CD4-positive, alpha-beta T cell (primary cell): ENCODE data around the gene ABCF2. TPM values are rescaled to one million over a fixed set of nuclear protein-coding genes. Genes with fewer than 3 reads are reported as not detected.

ENCODE experiments used
- ATAC-seq: fragments of 200-7000 bp; cut with Tn5 transposase; one replicate; pipeline ENCODE4 v1.10.0; 2022; ENCODE audit warnings: mild to moderate bottlenecking; ENCODE audit not compliant: poor library complexity
- CTCF ChIA-PET: fragments of 350-600 bp; sonication (Branson Sonifier 250); formaldehyde crosslinking; loops from one replicate; lab custom pipeline; 2021; ENCODE audit warnings: antibody characterized with exemption, inconsistent platforms; lab: Charles Lee
- POLR2A ChIA-PET: fragments of 350-600 bp; sonication (Branson Sonifier 250); formaldehyde crosslinking; loops from one replicate; lab custom pipeline; 2021; ENCODE audit warnings: antibody characterized with exemption, inconsistent platforms; lab: Charles Lee
- DNase-seq, 14 experiments: peaks; one replicate each; pipeline ENCODE4 v3.0.0-alpha.2; 2013 to 2020; ENCODE audit warnings: mixed read lengths in 2 of 14
- H3K27ac ChIP-seq, 2 donors: one replicate each; pipeline versions ENCODE4 v1.5.1 to v1.7.0; 2013; ENCODE audit warnings: low read length in 2 of 2, low read depth in 1 of 2, mild to moderate bottlenecking in 1 of 2
- H3K27me3 ChIP-seq, 2 experiments: 1 replicate in 1 of 2; 2 replicates in 1 of 2; pipeline versions ENCODE4 v1.6.1 to v1.7.0; 2013; ENCODE audit warnings: low read length in 2 of 2, control low read depth in 1 of 2, mild to moderate bottlenecking in 1 of 2, moderate library complexity in 1 of 2; ENCODE audit not compliant: insufficient read depth in 2 of 2, control insufficient read depth in 1 of 2
- H3K36me3 ChIP-seq: one replicate; pipeline ENCODE4 v1.6.1; 2013; ENCODE audit warnings: low read length, control low read depth; ENCODE audit not compliant: insufficient read depth
- H3K4me1 ChIP-seq: one replicate; pipeline ENCODE4 v1.6.1; 2013; ENCODE audit warnings: low read length, control low read depth; ENCODE audit not compliant: insufficient read depth
- H3K4me3 ChIP-seq: one replicate; pipeline ENCODE4 v1.5.1; 2013; ENCODE audit warnings: mild to moderate bottlenecking, low read length, moderate library complexity
- H3K9me3 ChIP-seq, 2 experiments: 1 replicate in 1 of 2; 2 replicates in 1 of 2; pipeline versions ENCODE4 v1.6.1 to v1.7.0; 2013; ENCODE audit warnings: low read length in 2 of 2, mild to moderate bottlenecking in 2 of 2, control low read depth in 1 of 2, moderate library complexity in 1 of 2; ENCODE audit not compliant: control insufficient read depth in 1 of 2, insufficient read depth in 1 of 2
- H3K27ac Mint-ChIP-seq: one replicate; pipeline ENCODE4 v1.8.0; 2020; ENCODE audit warnings: mixed read lengths
- H3K27me3 Mint-ChIP-seq: one replicate; pipeline ENCODE4 v1.8.0; 2021; ENCODE audit warnings: mixed read lengths
- H3K36me3 Mint-ChIP-seq: one replicate; pipeline ENCODE4 v1.8.0; 2021; ENCODE audit warnings: low read depth, mixed read lengths
- H3K4me1 Mint-ChIP-seq: one replicate; pipeline ENCODE4 v1.8.0; 2021; ENCODE audit warnings: low read depth, mixed read lengths
- H3K4me3 Mint-ChIP-seq: one replicate; pipeline ENCODE4 v1.8.0; 2020; ENCODE audit warnings: mild to moderate bottlenecking, mixed read lengths
- H3K9me3 Mint-ChIP-seq: one replicate; pipeline ENCODE4 v1.8.0; 2020; ENCODE audit warnings: mixed read lengths
- intact Hi-C, 2 experiments: fragments of 100-400 bp; cut with DNase I in 1 of 2; cut with micrococcal nuclease in 1 of 2; formaldehyde crosslinking; loops; one replicate each; pipeline versions ENCODE4 v1.15.1 to v1.9.0; 2023 to 2025; cut with DNase I, micrococcal nuclease
- total RNA-seq, 174 experiments: library from RNA in 2 of 174; stranded (reverse) in 2 of 174; gene quantifications; one replicate each; pipeline ENCODE4 v1.2.3 and lab custom pipeline; 2021 to 2026
- TF ChIP-seq, protein P1 (sequence below): fragments of 200-600 bp; IDR thresholded peaks from one replicate; pipeline ENCODE4 v1.8.0; 2022; ENCODE audit warnings: antibody characterized with exemption, mild to moderate bottlenecking

The ABCF2 gene
- total RNA-seq, 2 experiments from 2014 or later = 12.3 to 13.2 TPM

DNA sequence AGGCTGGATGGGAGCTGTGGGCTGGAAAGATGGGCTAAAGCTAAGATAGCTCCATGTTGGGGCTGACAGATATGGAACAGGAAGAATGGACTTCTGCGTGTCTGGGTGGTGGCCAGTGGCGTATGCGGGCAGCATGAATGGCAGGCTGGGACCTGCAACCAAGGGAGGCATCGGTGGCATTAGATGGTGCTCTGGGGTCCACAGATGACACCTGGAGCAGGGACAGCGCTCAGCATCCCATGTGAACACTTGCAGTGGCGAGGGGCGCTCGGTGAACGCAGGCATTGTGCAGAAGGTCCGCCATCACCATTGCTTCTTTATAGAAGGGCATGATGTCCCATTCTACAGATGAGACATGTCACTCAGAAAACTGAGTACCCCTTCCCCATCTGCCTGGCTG is 42.5 kb upstream of the ABCF2 start:
- DNase-seq (no peak), ATAC-seq (no peak)
- Mint-ChIP-seq H3K27me3 (no peaks in the 10 kb centered on the region), H3K4me3 (no peak overlapping the region), H3K9me3 (no peaks in the 10 kb centered on the region), H3K27ac (no peak overlapping the region), H3K4me1 (peaks cover 24% of the 10 kb centered on the region), H3K36me3 (no peaks in the 10 kb centered on the region)
- POLR2A ChIA-PET = no interaction called here
- TF ChIP-seq, protein P1, sequence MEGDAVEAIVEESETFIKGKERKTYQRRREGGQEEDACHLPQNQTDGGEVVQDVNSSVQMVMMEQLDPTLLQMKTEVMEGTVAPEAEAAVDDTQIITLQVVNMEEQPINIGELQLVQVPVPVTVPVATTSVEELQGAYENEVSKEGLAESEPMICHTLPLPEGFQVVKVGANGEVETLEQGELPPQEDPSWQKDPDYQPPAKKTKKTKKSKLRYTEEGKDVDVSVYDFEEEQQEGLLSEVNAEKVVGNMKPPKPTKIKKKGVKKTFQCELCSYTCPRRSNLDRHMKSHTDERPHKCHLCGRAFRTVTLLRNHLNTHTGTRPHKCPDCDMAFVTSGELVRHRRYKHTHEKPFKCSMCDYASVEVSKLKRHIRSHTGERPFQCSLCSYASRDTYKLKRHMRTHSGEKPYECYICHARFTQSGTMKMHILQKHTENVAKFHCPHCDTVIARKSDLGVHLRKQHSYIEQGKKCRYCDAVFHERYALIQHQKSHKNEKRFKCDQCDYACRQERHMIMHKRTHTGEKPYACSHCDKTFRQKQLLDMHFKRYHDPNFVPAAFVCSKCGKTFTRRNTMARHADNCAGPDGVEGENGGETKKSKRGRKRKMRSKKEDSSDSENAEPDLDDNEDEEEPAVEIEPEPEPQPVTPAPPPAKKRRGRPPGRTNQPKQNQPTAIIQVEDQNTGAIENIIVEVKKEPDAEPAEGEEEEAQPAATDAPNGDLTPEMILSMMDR = no peak
- Histone ChIP-seq H3K4me1 (peaks cover 16% of the 10 kb centered on the region), H3K36me3 (no peaks in the 10 kb centered on the region), H3K4me3 (no peak overlapping the region), H3K27me3 (no peaks in the 10 kb centered on the region), H3K27ac (no peak overlapping the region), H3K9me3 (no peaks in the 10 kb centered on the region)
- CTCF ChIA-PET = no interaction called here
- intact Hi-C loops = no loop called here

DNA sequence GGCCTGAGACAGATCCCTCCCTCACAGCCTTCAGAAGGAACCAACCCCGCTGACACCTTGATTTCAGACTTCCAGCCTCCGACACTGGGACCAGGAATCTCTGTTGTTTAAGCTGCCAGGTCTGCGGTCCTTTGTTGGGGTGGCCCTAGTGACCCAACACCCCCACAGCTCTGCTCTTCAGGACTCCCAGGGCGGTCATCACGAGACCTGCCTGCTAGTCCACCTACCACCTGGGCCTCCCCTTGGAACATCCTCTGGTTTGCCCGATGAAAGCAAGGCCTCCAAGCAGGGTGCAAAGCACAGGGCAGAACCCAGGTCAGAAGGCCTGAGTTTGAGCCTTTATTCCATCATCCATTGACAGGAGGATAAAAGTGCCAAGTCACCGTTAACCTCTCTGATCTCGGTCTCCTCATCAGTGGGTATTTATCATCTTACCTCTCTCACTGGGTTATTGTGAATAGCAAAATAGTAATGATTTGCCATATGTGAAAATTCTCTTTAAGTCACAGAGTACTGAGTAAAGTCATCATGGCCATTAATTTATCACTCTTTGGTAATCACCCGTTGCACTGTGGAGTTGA is 38.4 kb upstream of the ABCF2 start:
- Histone ChIP-seq H3K36me3 (no peaks in the 10 kb centered on the region), H3K9me3 (no peaks in the 10 kb centered on the region), H3K4me3 (no peak overlapping the region), H3K27me3 (no peaks in the 10 kb centered on the region), H3K27ac (no peak overlapping the region), H3K4me1 (no peaks in the 10 kb centered on the region)
- CTCF ChIA-PET = no interaction called here
- DNase-seq = no peak
- ATAC-seq = no peak
- POLR2A ChIA-PET = no interaction called here
- H3K4me3 Mint-ChIP-seq = no peak overlapping the region
- no peak overlapping the region for H3K27ac Mint-ChIP-seq
- peaks cover 16% of the 10 kb centered on the region for H3K27me3 Mint-ChIP-seq
- TF ChIP-seq, protein P1 = no peak
- no peaks in the 10 kb centered on the region for H3K4me1 Mint-ChIP-seq
- intact Hi-C loops = no loop called here
- H3K36me3 Mint-ChIP-seq = no peaks in the 10 kb centered on the region
- H3K9me3 Mint-ChIP-seq = no peaks in the 10 kb centered on the region

DNA sequence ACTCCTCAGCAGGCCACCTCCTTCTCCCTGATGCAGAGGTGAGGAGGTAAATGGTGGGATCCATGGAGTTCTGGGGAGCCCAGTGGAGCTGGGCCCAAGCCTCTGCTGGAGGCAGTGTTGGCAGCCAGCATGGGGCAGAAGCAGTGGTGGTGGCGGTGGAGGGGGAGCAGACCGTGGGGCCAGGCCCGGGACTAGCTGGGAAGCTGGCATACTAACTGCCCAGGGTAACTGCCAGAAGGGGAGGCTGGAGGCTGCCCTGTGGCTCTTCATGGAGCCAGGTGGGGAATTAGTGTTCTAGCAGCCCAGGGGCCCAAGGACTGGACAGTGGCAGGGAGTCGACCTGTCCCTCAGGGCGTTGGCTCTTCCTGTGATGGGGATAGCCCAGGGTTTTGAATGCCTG is 37.6 kb upstream of the ABCF2 start:
- CTCF ChIA-PET = no interaction called here
- Histone ChIP-seq H3K4me1 (no peaks in the 10 kb centered on the region), H3K27ac (no peak overlapping the region), H3K36me3 (no peaks in the 10 kb centered on the region), H3K9me3 (no peaks in the 10 kb centered on the region), H3K4me3 (no peak overlapping the region), H3K27me3 (no peaks in the 10 kb centered on the region)
- ATAC-seq (no peak), DNase-seq (no peak)
- Mint-ChIP-seq H3K4me3 (no peak overlapping the region), H3K27ac (no peak overlapping the region), H3K4me1 (no peaks in the 10 kb centered on the region), H3K9me3 (no peaks in the 10 kb centered on the region), H3K36me3 (no peaks in the 10 kb centered on the region), H3K27me3 (peaks cover 16% of the 10 kb centered on the region)
- TF ChIP-seq, protein P1 = no peak
- intact Hi-C loops = no loop called here
- POLR2A ChIA-PET = no interaction called here
